HG03469 (cell line): ENCODE measurements around the gene KIAA1614.

Source experiments
- ATAC-seq: cut with Tn5 transposase; IDR thresholded peaks from one replicate; pipeline ENCODE4 v1.9.1; 2021; ENCODE audit warnings: mild to moderate bottlenecking, moderate library complexity, moderate number of reproducible peaks; ENCODE audit not compliant: unreplicated experiment

Gene KIAA1614

DNA sequence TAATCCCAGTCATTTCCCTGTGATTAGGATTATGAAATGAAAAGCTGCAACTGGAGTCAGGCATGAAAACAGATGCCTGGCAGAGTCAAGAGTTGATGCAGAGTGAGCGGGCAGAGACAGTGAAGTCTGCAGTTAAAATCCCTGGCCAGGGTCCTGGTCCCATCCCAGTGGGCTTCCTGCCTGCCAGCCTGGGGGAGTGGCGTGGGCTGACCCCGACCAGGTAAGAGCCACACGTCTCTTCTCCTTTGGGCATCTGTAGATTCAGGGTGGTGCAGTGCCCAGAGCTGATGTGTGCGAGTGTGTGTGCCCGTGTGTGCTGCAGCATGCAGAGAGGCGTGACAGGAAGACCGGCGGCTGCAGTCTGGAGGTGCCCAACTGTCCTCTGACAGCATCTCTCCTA lies 6.2 kb upstream of the KIAA1614 start:
- ATAC-seq = no peak

GRCh38 chr1:180907313-180908055 lies 5.2 kb upstream of the KIAA1614 start:
- ATAC-seq = no peak

GRCh38 chr1:180908074-180908765 lies 4.5 kb upstream of the KIAA1614 start:
- no peak for ATAC-seq

GRCh38 chr1:180909005-180909414 lies 3.7 kb upstream of the KIAA1614 start:
- no peak for ATAC-seq

GRCh38 chr1:180909462-180909976 lies 3.2 kb upstream of the KIAA1614 start:
- ATAC-seq = no peak

GRCh38 chr1:180911640-180912191 lies 981 bp upstream of the KIAA1614 start:
- no peak for ATAC-seq

DNA sequence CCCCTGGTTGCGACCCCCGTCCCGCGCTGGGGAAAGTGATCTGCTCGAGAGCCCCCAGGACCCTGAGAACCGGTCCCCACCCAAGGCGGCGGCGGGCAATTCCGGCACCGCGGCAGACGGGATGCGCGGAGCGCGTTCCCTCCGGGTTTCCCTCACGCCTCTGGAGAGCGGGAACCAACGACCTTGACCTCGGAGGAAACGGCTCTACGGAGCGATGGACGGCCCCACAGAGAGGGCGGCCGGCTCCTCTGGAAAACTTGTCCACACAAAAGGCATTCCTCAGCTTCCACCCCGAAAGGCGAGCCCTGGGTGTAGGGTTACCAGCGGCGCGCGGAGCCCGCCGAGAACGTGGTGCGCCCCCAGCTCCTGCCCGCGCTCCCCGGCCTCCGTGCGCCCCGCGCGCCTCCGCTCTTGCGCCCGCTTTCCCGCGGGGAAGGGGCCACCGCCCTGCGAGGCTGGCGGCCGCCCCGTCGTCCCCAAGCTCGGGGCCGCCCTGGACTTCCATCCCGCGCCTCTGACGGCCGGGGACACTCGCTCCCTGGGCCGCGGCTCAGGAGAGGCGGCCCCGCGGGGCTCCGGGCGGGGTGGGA lies 391 bp upstream of the KIAA1614 start:
- ATAC-seq = no peak

- no peak for ATAC-seq
Measured at GRCh38 chr1:180915426-180915965, 2.8 kb downstream of the KIAA1614 start.

- ATAC-seq = no peak
Measured at GRCh38 chr1:180916012-180916770, 3.5 kb downstream of the KIAA1614 start.

- no peak for ATAC-seq
Measured at GRCh38 chr1:180916771-180917170, 4.1 kb downstream of the KIAA1614 start.

GRCh38 chr1:180917306-180918065 lies 4.8 kb downstream of the KIAA1614 start:
- no peak for ATAC-seq

DNA sequence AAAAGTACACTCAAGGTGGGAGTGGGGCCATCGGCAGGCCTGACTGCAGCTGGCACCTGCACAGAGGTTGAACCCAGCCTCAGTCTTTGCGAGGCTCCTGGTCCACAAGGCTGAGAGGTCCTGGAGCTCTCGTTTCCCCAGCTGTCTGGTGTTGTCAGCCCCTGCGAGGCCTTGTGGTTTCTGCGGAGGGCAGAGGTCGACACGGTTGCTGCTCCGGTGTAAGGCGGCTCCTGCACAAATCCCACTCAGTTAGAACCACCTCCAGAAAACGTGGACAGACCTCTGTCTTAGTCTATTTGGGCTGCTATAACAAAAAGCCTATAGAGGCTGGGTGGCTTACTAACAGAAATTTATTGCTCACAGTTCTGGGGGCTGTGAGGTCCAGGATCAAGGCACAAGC lies 5.8 kb downstream of the KIAA1614 start:
- ATAC-seq = no peak

DNA sequence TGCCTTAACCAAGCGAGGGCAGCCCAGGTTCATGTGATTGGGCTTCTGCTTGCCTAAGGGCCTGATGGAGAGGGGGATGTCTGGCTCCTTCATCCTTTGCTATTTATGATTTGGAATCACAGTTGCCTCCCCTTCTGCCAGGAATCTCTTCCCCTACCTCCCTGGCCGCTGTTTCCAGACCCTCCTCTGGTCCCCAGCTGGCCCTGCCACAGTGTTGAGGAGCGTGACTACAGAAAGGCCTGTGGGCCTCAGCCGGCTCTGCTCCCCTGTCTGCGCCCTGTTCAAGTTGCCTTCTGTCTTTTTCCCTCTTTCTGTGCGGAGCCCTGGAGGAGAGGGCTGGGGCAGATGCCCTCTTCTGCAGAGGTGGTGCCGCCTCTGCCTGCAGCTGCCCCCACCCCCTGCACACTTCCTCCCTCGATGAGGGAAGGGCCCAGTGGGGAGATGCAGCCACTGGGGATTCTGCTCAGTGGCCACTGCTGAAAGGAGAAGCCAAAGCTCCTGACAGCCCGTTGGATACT lies 6.5 kb downstream of the KIAA1614 start:
- ATAC-seq = no peak

DNA sequence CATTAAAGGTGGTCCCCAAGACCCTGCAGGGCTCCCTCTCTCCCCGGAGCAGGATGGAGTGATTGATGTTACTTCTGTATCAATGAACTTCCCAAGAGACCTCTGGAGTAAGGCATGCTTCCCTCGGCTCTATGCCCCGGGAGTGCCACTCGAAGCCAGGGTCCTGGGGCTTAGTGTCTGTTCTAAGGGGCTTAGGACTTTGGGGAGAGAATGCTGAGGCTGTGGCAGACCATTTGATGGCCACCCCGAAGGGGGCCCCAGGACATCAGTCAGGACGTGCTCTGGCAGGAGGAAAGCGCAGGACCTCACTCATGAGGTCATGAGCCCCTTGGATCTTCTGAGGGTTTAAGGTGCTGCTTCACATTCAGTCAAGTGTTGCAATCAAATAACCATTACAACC lies 7.5 kb downstream of the KIAA1614 start:
- ATAC-seq = no peak

GRCh38 chr1:180920702-180921101 lies 8.0 kb downstream of the KIAA1614 start:
- no peak for ATAC-seq

GRCh38 chr1:180921386-180921785 lies 8.7 kb downstream of the KIAA1614 start:
- no peak for ATAC-seq

GRCh38 chr1:180921891-180922630 lies 9.4 kb downstream of the KIAA1614 start:
- no peak for ATAC-seq

DNA sequence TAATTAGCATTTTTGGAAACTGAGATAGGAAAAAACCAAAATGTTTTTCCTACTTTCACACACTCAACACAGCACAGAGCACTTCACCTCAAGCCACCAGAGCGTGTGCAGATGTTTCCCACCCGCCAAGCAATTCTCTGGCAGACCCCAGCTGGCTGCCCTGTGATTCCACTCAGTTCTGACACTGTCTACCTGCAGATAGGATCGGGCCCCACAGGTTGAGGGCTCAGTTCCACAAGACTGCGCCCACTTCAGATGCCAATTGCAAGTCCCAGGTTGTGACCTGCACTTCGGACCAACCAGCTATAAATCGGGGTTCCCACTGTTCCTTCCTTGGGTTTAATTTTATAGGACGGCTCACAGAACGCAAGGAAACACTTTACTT lies 9.9 kb downstream of the KIAA1614 start:
- ATAC-seq = no peak
